SK-N-SH (cell line): ENCODE data around the gene TCF12.

Experiments
- EP300 ChIP-seq, 2 experiments: IDR thresholded peaks; 2 replicates each; pipeline versions ENCODE4 v1.4.0 to v1.6.1; 2012; ENCODE audit warnings: borderline replicate concordance in 1 of 2, low read depth in 1 of 2, low read length in 1 of 2
- FOXJ3 ChIP-seq: sonication (generic); formaldehyde crosslinking; IDR thresholded peaks from 2 replicates; pipeline ENCODE4 v1.5.1; 2020; ENCODE audit warnings: mild to moderate bottlenecking, missing genetic modification reagents
- GABPA ChIP-seq: IDR thresholded peaks from 2 replicates; pipeline ENCODE4 v1.4.0; 2012; ENCODE audit warnings: low read depth, mild to moderate bottlenecking
- JUND ChIP-seq: IDR thresholded peaks from 2 replicates; pipeline ENCODE4 v1.4.0; 2012
- RCOR1 ChIP-seq: fragments of 150-350 bp; IDR thresholded peaks from 2 replicates; pipeline ENCODE4 v1.6.1; 2017; ENCODE audit warnings: antibody characterized with exemption, low read length
- RFX5 ChIP-seq: IDR thresholded peaks from 2 replicates; pipeline ENCODE4 v1.6.1; 2012; ENCODE audit warnings: mild to moderate bottlenecking, improper control_type of control experiment, low read length
- TAF1 ChIP-seq: IDR thresholded peaks from 2 replicates; pipeline ENCODE4 v1.6.1; 2012; ENCODE audit warnings: low read depth, mild to moderate bottlenecking, low read length, moderate library complexity, borderline replicate concordance
- YY1 ChIP-seq: IDR thresholded peaks from 2 replicates; pipeline ENCODE4 v1.4.0; 2012; ENCODE audit warnings: low read depth, mild to moderate bottlenecking
- TF ChIP-seq, protein P1 (sequence below): IDR thresholded peaks from 2 replicates; pipeline ENCODE4 v1.4.0; 2012; ENCODE audit warnings: low read depth
- TF ChIP-seq, protein P2 (sequence below): fragments of 200-600 bp; sonication (generic); IDR thresholded peaks from 2 replicates; pipeline ENCODE4 v1.6.1; 2017; ENCODE audit warnings: antibody characterized with exemption, mild to moderate bottlenecking, moderate library complexity
- TF ChIP-seq, protein P3 (sequence below): IDR thresholded peaks from 2 replicates; pipeline ENCODE4 v1.4.0; 2012; ENCODE audit warnings: low read depth, borderline replicate concordance
- TF ChIP-seq, protein P4 (sequence below): IDR thresholded peaks from 2 replicates; pipeline ENCODE4 v1.6.1; 2012; ENCODE audit warnings: mild to moderate bottlenecking, low read depth, low read length, moderate library complexity

DNA sequence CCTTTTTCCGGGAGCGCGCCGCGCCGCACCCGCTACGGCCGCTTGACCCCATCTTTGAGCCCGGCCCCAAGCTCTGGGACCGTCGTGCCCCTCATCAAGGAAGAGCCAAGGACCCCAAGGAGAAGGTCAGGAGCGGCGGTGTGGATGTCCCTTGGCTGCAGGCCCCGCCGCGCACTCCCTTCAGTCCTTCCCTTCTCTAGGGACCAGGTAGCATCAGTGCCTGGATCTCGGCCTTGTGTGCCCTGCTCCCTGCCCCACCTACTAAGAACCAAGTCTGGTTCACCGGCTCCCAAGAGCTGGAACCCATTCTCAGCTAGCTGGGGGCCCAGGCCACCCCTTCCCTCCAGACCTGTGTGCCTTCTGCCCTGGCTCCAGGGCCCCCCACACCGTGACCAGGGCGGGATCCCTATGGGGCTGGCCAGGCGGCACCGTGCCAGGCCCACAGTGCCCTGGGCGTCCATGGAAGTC is 388.5 kb downstream of the TCF12 start:
- TF ChIP-seq RFX5 = no peak
- TF ChIP-seq, protein P1, sequence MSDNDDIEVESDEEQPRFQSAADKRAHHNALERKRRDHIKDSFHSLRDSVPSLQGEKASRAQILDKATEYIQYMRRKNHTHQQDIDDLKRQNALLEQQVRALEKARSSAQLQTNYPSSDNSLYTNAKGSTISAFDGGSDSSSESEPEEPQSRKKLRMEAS = no peak
- TF ChIP-seq, protein P2, sequence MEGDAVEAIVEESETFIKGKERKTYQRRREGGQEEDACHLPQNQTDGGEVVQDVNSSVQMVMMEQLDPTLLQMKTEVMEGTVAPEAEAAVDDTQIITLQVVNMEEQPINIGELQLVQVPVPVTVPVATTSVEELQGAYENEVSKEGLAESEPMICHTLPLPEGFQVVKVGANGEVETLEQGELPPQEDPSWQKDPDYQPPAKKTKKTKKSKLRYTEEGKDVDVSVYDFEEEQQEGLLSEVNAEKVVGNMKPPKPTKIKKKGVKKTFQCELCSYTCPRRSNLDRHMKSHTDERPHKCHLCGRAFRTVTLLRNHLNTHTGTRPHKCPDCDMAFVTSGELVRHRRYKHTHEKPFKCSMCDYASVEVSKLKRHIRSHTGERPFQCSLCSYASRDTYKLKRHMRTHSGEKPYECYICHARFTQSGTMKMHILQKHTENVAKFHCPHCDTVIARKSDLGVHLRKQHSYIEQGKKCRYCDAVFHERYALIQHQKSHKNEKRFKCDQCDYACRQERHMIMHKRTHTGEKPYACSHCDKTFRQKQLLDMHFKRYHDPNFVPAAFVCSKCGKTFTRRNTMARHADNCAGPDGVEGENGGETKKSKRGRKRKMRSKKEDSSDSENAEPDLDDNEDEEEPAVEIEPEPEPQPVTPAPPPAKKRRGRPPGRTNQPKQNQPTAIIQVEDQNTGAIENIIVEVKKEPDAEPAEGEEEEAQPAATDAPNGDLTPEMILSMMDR = no peak
- TF ChIP-seq, protein P3, sequence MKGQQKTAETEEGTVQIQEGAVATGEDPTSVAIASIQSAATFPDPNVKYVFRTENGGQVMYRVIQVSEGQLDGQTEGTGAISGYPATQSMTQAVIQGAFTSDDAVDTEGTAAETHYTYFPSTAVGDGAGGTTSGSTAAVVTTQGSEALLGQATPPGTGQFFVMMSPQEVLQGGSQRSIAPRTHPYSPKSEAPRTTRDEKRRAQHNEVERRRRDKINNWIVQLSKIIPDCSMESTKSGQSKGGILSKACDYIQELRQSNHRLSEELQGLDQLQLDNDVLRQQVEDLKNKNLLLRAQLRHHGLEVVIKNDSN = no peak
- TF ChIP-seq TAF1 = no peak
- TF ChIP-seq JUND = no peak
- TF ChIP-seq, protein P4, sequence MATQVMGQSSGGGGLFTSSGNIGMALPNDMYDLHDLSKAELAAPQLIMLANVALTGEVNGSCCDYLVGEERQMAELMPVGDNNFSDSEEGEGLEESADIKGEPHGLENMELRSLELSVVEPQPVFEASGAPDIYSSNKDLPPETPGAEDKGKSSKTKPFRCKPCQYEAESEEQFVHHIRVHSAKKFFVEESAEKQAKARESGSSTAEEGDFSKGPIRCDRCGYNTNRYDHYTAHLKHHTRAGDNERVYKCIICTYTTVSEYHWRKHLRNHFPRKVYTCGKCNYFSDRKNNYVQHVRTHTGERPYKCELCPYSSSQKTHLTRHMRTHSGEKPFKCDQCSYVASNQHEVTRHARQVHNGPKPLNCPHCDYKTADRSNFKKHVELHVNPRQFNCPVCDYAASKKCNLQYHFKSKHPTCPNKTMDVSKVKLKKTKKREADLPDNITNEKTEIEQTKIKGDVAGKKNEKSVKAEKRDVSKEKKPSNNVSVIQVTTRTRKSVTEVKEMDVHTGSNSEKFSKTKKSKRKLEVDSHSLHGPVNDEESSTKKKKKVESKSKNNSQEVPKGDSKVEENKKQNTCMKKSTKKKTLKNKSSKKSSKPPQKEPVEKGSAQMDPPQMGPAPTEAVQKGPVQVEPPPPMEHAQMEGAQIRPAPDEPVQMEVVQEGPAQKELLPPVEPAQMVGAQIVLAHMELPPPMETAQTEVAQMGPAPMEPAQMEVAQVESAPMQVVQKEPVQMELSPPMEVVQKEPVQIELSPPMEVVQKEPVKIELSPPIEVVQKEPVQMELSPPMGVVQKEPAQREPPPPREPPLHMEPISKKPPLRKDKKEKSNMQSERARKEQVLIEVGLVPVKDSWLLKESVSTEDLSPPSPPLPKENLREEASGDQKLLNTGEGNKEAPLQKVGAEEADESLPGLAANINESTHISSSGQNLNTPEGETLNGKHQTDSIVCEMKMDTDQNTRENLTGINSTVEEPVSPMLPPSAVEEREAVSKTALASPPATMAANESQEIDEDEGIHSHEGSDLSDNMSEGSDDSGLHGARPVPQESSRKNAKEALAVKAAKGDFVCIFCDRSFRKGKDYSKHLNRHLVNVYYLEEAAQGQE = no peak
- no peak for TF ChIP-seq GABPA
- TF ChIP-seq EP300 (IDR thresholded peaks at IDR 0.05; ENCODE audit: borderline replicate concordance in 1 of 2, low read depth in 1 of 2, low read length in 1 of 2) = no peak
- no peak for TF ChIP-seq FOXJ3 (CRISPR knock-in tag)
- TF ChIP-seq YY1 = no peak
- TF ChIP-seq RCOR1 = no peak
